Liver (tissue), 9 donors: ENCODE results near the gene NAP1L4. TPM values are rescaled to one million over a fixed set of nuclear protein-coding genes. Genes with fewer than 3 reads are reported as not detected.

ENCODE experiments used
- DNase-seq: peaks from one replicate; pipeline ENCODE4 v3.0.0-alpha.2; 2017; ENCODE audit warnings: low spot score
- H3K27ac ChIP-seq, 2 donors: one replicate each; pipeline ENCODE4 v1.7.0; 2013; ENCODE audit warnings: inconsistent platforms in 2 of 2, low read length in 2 of 2, control low read depth in 1 of 2, low read depth in 1 of 2, mild to moderate bottlenecking in 1 of 2
- H3K27me3 ChIP-seq, 4 donors: one replicate each; pipeline versions ENCODE4 v1.6.1 to v1.7.0; 2013; ENCODE audit warnings: low read length in 3 of 4, inconsistent platforms in 1 of 4, mild to moderate bottlenecking in 1 of 4, moderate library complexity in 1 of 4; ENCODE audit not compliant: control insufficient read depth in 4 of 4, insufficient read depth in 4 of 4
- H3K36me3 ChIP-seq, 4 donors: one replicate each; pipeline versions ENCODE4 v1.6.1 to v1.7.0; 2013; ENCODE audit warnings: low read length in 3 of 4, mild to moderate bottlenecking in 3 of 4, low read depth in 1 of 4, moderate library complexity in 1 of 4; ENCODE audit not compliant: control insufficient read depth in 4 of 4, insufficient read depth in 3 of 4
- H3K4me1 ChIP-seq, 4 donors: one replicate each; pipeline versions ENCODE4 v1.6.1 to v1.7.0; 2013; ENCODE audit warnings: low read length in 3 of 4, mild to moderate bottlenecking in 3 of 4, moderate library complexity in 1 of 4; ENCODE audit not compliant: control insufficient read depth in 4 of 4, insufficient read depth in 4 of 4
- H3K4me3 ChIP-seq, 3 donors: one replicate each; pipeline versions ENCODE4 v1.6.1 to v1.7.0; 2013; ENCODE audit warnings: low read length in 3 of 3, control low read depth in 1 of 3, low read depth in 1 of 3, mild to moderate bottlenecking in 1 of 3
- H3K9ac ChIP-seq, 2 donors: one replicate each; pipeline ENCODE4 v1.7.0; 2013; ENCODE audit warnings: low read length in 2 of 2, mild to moderate bottlenecking in 2 of 2, moderate library complexity in 2 of 2, control low read depth in 1 of 2, low read depth in 1 of 2
- H3K9me3 ChIP-seq, 4 donors: one replicate each; pipeline versions ENCODE4 v1.6.1 to v1.7.0; 2013; ENCODE audit warnings: low read length in 3 of 4; ENCODE audit not compliant: control insufficient read depth in 4 of 4
- ATF3 ChIP-seq: IDR thresholded peaks from 2 replicates; pipeline ENCODE4 v1.6.1; 2016; ENCODE audit warnings: antibody characterized with exemption
- EGR1 ChIP-seq, 2 donors: IDR thresholded peaks; 2 replicates each; pipeline ENCODE4 v1.6.1; 2016 to 2018; ENCODE audit warnings: antibody characterized with exemption in 2 of 2, low read depth in 2 of 2
- FOXA1 ChIP-seq: IDR thresholded peaks from 2 replicates; pipeline ENCODE4 v1.6.1; 2016; ENCODE audit warnings: antibody characterized with exemption
- FOXA2 ChIP-seq: IDR thresholded peaks from 2 replicates; pipeline ENCODE4 v1.6.1; 2016; ENCODE audit warnings: antibody characterized with exemption
- GABPA ChIP-seq, 2 donors: IDR thresholded peaks in 1 of 2; conservative IDR thresholded peaks in 1 of 2; 2 replicates each; pipeline ENCODE4 v1.6.1; 2016; ENCODE audit warnings: antibody characterized with exemption in 2 of 2, mild to moderate bottlenecking in 1 of 2, moderate library complexity in 1 of 2
- HNF4A ChIP-seq, 2 donors: conservative IDR thresholded peaks; 2 replicates each; pipeline ENCODE4 v1.6.1; 2016; ENCODE audit warnings: antibody characterized with exemption in 2 of 2, mild to moderate bottlenecking in 2 of 2
- JUND ChIP-seq, 2 donors: IDR thresholded peaks; 2 replicates each; pipeline ENCODE4 v1.6.1; 2016; ENCODE audit warnings: antibody characterized with exemption in 2 of 2
- MAX ChIP-seq: IDR thresholded peaks from 2 replicates; pipeline ENCODE4 v1.6.1; 2016; ENCODE audit warnings: antibody characterized with exemption
- NR2F2 ChIP-seq: IDR thresholded peaks from 2 replicates; pipeline ENCODE4 v1.6.1; 2016; ENCODE audit warnings: antibody characterized with exemption
- RAD21 ChIP-seq, 2 donors: IDR thresholded peaks; 2 replicates each; pipeline ENCODE4 v1.6.1; 2016; ENCODE audit warnings: antibody characterized with exemption in 2 of 2, mild to moderate bottlenecking in 2 of 2
- REST ChIP-seq: IDR thresholded peaks from 2 replicates; pipeline ENCODE4 v1.6.1; 2016; ENCODE audit warnings: antibody characterized with exemption, mild to moderate bottlenecking
- RXRA ChIP-seq, 2 donors: IDR thresholded peaks; 2 replicates each; pipeline ENCODE4 v1.6.1; 2017 to 2018; ENCODE audit warnings: antibody characterized with exemption in 2 of 2, mild to moderate bottlenecking in 1 of 2
- SP1 ChIP-seq: IDR thresholded peaks from 2 replicates; pipeline ENCODE4 v1.6.1; 2018; ENCODE audit warnings: antibody characterized with exemption, mild to moderate bottlenecking
- YY1 ChIP-seq: IDR thresholded peaks from 2 replicates; pipeline ENCODE4 v1.6.1; 2016; ENCODE audit warnings: antibody characterized with exemption, mild to moderate bottlenecking
- ZBTB33 ChIP-seq: IDR thresholded peaks from 2 replicates; pipeline ENCODE4 v1.6.1; 2016; ENCODE audit warnings: antibody characterized with exemption
- WGBS: extraction: QIAGEN DNeasy Blood & Tissue Kit; methylation state at CpG from one replicate; pipeline ENCODE4 v1.1.7; 2013; 5-methylcytosine and 5-hydroxymethylcytosine counted together
- polyA plus RNA-seq, 2 donors: library from polyadenylated mRNA; stranded (reverse) in 1 of 2; unstranded in 1 of 2; fragments of 200-250 nt in 1 of 2; fragments of >200 nt in 1 of 2; fragmentation: Nextera tagmentation in 1 of 2; extraction: Ambion mirVana in 1 of 2; gene quantifications; one replicate each; pipeline versions ENCODE4 v1.2.1 to v1.2.3, GENCODE V29; 2013 to 2015
- total RNA-seq, 2 donors: library from RNA; depleted of rRNA; stranded (reverse); fragments of >200 nt; gene quantifications; one replicate each; pipeline ENCODE4 v1.2.3, GENCODE V29; 2014
- TF ChIP-seq, protein P1 (sequence below): fragments of 150-350 bp; IDR thresholded peaks from 2 replicates; pipeline ENCODE4 v1.5.1; 2017; ENCODE audit warnings: improper control_type of control experiment, low read depth, low read length; ENCODE audit not compliant: missing input control
- donor health status: healthy.
- donor health status: healthy.
- donor health status: healthy.
- donor health status: healthy.
- donor health status: healthy.

Gene NAP1L4
- total and polyA plus RNA-seq, 4 donors = 33.2 to 110 (median 46.7) TPM

GRCh38 chr11:2922655-2923054 is 69.5 kb downstream of the NAP1L4 start:
- Histone ChIP-seq H3K4me3 (no peak overlapping the region), H3K27ac (no peak overlapping the region), H3K9ac (no peak overlapping the region), H3K36me3 (peaks cover 0 to 4% (median 0%) of the 10 kb centered on the region in 4 donors), H3K4me1 (no peaks in the 10 kb centered on the region), H3K9me3 (no peaks in the 10 kb centered on the region), H3K27me3 (no peaks in the 10 kb centered on the region)
- TF ChIP-seq, protein P1, sequence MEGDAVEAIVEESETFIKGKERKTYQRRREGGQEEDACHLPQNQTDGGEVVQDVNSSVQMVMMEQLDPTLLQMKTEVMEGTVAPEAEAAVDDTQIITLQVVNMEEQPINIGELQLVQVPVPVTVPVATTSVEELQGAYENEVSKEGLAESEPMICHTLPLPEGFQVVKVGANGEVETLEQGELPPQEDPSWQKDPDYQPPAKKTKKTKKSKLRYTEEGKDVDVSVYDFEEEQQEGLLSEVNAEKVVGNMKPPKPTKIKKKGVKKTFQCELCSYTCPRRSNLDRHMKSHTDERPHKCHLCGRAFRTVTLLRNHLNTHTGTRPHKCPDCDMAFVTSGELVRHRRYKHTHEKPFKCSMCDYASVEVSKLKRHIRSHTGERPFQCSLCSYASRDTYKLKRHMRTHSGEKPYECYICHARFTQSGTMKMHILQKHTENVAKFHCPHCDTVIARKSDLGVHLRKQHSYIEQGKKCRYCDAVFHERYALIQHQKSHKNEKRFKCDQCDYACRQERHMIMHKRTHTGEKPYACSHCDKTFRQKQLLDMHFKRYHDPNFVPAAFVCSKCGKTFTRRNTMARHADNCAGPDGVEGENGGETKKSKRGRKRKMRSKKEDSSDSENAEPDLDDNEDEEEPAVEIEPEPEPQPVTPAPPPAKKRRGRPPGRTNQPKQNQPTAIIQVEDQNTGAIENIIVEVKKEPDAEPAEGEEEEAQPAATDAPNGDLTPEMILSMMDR = no peak
- 86% methylated on average over 3 of the region's 3 CpGs for WGBS
- DNase-seq = no peak

DNA sequence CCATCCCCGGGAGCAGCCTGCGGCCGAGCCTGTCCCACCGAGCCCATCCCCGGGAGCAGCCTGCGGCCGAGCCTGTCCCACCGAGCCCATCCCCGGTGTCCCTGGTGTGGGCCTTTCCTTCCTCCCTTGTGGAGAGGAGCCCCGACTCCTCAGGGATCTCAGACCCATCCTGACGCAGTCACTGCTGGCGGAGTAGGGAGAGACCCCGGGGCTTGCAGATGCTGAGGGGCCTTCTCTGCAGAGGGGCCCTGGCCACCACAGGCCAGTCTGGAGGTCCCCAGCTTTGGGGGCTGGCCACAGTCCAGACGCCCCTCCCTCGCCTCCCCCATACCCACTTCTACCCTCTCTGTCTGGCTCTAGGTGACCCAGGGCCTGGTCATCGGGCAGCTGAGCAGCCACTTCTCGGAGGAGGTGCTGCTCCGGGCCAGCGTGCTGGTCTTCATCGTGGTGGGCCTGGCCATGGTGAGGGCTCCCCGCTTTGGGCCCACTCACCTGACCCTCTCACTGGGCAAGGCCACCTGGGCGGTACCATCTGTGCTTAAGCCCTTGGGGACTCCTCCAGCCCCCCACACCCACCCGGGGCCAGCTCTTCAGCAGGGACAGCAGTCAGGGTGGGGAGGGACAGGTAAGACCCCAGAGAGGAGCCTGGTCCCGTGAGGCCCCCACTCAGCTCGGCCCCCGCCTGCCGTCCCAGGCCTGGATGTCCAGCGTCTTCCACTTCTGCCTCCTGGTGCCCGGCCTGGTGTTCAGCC is 70.2 kb downstream of the NAP1L4 start:
- 91% methylated on average over 28 of the region's 29 CpGs for WGBS
- TF ChIP-seq RXRA (IDR thresholded peaks at IDR 0.05) = no peak
- TF ChIP-seq RAD21 (IDR thresholded peaks at IDR 0.05) = no peak
- TF ChIP-seq HNF4A (conservative IDR thresholded peaks at IDR 0.05) = no peak
- TF ChIP-seq JUND (IDR thresholded peaks at IDR 0.05) = no peak
- no peak for TF ChIP-seq REST
- TF ChIP-seq YY1 = no peak
- no peak for TF ChIP-seq FOXA2
- TF ChIP-seq EGR1 (IDR thresholded peaks at IDR 0.05; ENCODE audit: low read depth in 2 of 2) = no peak
- TF ChIP-seq SP1 = no peak
- no peak for TF ChIP-seq FOXA1
- TF ChIP-seq GABPA (IDR thresholded peaks at IDR 0.05 in 1 of 2, conservative IDR thresholded peaks at IDR 0.05 in 1 of 2) = no peak
- TF ChIP-seq ZBTB33 = no peak
- no peak for TF ChIP-seq MAX
- no peak for TF ChIP-seq ATF3
- TF ChIP-seq NR2F2 = no peak
- Histone ChIP-seq H3K36me3 (peaks cover 0 to 5% (median 0%) of the 10 kb centered on the region in 4 donors), H3K4me3 (no peak overlapping the region), H3K4me1 (no peaks in the 10 kb centered on the region), H3K9me3 (no peaks in the 10 kb centered on the region), H3K27me3 (no peaks in the 10 kb centered on the region), H3K9ac (no peak overlapping the region), H3K27ac (no peak overlapping the region)
- DNase-seq = no peak
